Endothelial cell of umbilical vein (primary cell): ENCODE measurements around the gene KYAT1. TPM values are rescaled to one million over a fixed set of nuclear protein-coding genes. Genes with fewer than 3 reads are reported as not detected.

ENCODE experiments used
- BruUV-seq: library from RNA; stranded (reverse); fragments of 400-500 nt; replicated peaks from 2 replicates; lab custom pipeline; 2021; lab: Mats Ljungman, UMichigan
- CTCF ChIA-PET: fragments of 300-600, 350-600 bp; sonication (Branson Sonifier 250); formaldehyde crosslinking; loops from one replicate; lab custom pipeline; 2021; ENCODE audit warnings: antibody characterized with exemption, inconsistent platforms; lab: Charles Lee
- POLR2A ChIA-PET: fragments of 300-600, 350-600 bp; sonication (Branson Sonifier 250); formaldehyde crosslinking; loops from one replicate; lab custom pipeline; 2021; ENCODE audit warnings: antibody characterized with exemption, inconsistent platforms; lab: Charles Lee
- DNase-seq: peaks from one replicate; pipeline ENCODE4 v3.0.0-alpha.2; 2011; ENCODE audit warnings: low read depth, low spot score
- FAIRE-seq: peaks from 2 replicates; lab custom pipeline; 2011; peaks lifted over from hg19 to GRCh38; lab: Jason Lieb, UNC
- H2AFZ ChIP-seq: 2 replicates; pipeline ENCODE4 v1.6.0; 2012; ENCODE audit warnings: low read depth, low read length, control low read depth, inconsistent platforms
- H3K27ac ChIP-seq: 2 replicates; pipeline ENCODE4 v1.5.1; 2011; ENCODE audit warnings: low read depth, mild to moderate bottlenecking, control low read depth, low read length, moderate library complexity; ENCODE audit not compliant: insufficient read depth
- H3K27me3 ChIP-seq, 2 experiments: 2 replicates each; pipeline versions ENCODE4 v1.6.0 to v1.6.1; 2011; ENCODE audit warnings: low read length in 2 of 2, mixed read lengths in 1 of 2; ENCODE audit not compliant: control insufficient read depth in 2 of 2, insufficient read depth in 2 of 2
- H3K36me3 ChIP-seq, 2 experiments: 2 replicates in 1 of 2; 3 replicates in 1 of 2; pipeline ENCODE4 v1.5.1; 2011; ENCODE audit warnings: low read length in 2 of 2, mild to moderate bottlenecking in 1 of 2, moderate library complexity in 1 of 2; ENCODE audit not compliant: control insufficient read depth in 2 of 2, insufficient read depth in 2 of 2; ENCODE audit errors: extremely low read depth in 1 of 2
- H3K4me1 ChIP-seq: 3 replicates; pipeline ENCODE4 v1.5.1; 2011; ENCODE audit warnings: mild to moderate bottlenecking, low read length; ENCODE audit not compliant: control insufficient read depth, insufficient read depth; ENCODE audit errors: extremely low read depth
- H3K4me2 ChIP-seq: 2 replicates; pipeline ENCODE4 v1.6.1; 2011; ENCODE audit warnings: low read length, control low read depth, mixed read lengths; ENCODE audit not compliant: insufficient read depth
- H3K4me3 ChIP-seq, 3 experiments: fragments of 200-600 bp in 1 of 3; sonication (generic), shearing (Covaris generic) in 1 of 3; replicated peaks in 1 of 3; 2 replicates each; pipeline ENCODE4 v1.5.1; 2011 to 2016; ENCODE audit warnings: control low read depth in 3 of 3, low read length in 3 of 3, mild to moderate bottlenecking in 2 of 3, inconsistent platforms in 1 of 3, low read depth in 1 of 3, moderate library complexity in 1 of 3; ENCODE audit not compliant: insufficient read depth in 1 of 3
- H3K79me2 ChIP-seq: 2 replicates; pipeline ENCODE4 v1.6.0; 2012; ENCODE audit warnings: low read length, inconsistent platforms; ENCODE audit not compliant: control insufficient read depth, insufficient read depth
- H3K9ac ChIP-seq: replicated peaks from 2 replicates; pipeline ENCODE3; 2011; ENCODE audit warnings: low read length, control low read depth; ENCODE audit not compliant: insufficient read depth; ENCODE audit errors: extremely low read depth
- H3K9me1 ChIP-seq: replicated peaks from 3 replicates; pipeline ENCODE4 v1.6.0; 2011; ENCODE audit warnings: mild to moderate bottlenecking, low read length; ENCODE audit not compliant: control insufficient read depth, insufficient read depth; ENCODE audit errors: extremely low read depth
- H3K9me3 ChIP-seq: replicated peaks from 2 replicates; pipeline ENCODE4 v1.5.1; 2012; ENCODE audit warnings: low read length, inconsistent platforms; ENCODE audit not compliant: control insufficient read depth, insufficient read depth
- H4K20me1 ChIP-seq: replicated peaks from 2 replicates; pipeline ENCODE3; 2011; ENCODE audit warnings: mild to moderate bottlenecking, low read length; ENCODE audit not compliant: control insufficient read depth, insufficient read depth; ENCODE audit errors: extremely low read depth
- CTCF ChIP-seq, 2 donors: IDR thresholded peaks; 1 replicate in 1 of 2; 2 replicates in 1 of 2; pipeline ENCODE4 v1.5.1; 2011; ENCODE audit warnings: low read length in 2 of 2, mild to moderate bottlenecking in 2 of 2, moderate library complexity in 2 of 2, control low read depth in 1 of 2, inconsistent platforms in 1 of 2, low read depth in 1 of 2; ENCODE audit not compliant: insufficient read depth in 1 of 2; ENCODE audit errors: extremely low read depth in 1 of 2
- EZH2 ChIP-seq: IDR thresholded peaks from 2 replicates; pipeline ENCODE4 v1.6.1; 2012; ENCODE audit warnings: borderline replicate concordance, low read depth, mild to moderate bottlenecking, moderate library complexity, low read length, inconsistent platforms; ENCODE audit not compliant: severe bottlenecking
- FOS ChIP-seq: IDR thresholded peaks from 2 replicates; pipeline ENCODE4 v1.6.1; 2011; ENCODE audit warnings: mild to moderate bottlenecking, low read length, moderate library complexity, borderline replicate concordance; ENCODE audit not compliant: insufficient read depth
- GATA2 ChIP-seq: IDR thresholded peaks from 2 replicates; pipeline ENCODE4 v1.7.0; 2011; ENCODE audit warnings: low read depth, mild to moderate bottlenecking, moderate library complexity, mixed read lengths, low read length; ENCODE audit not compliant: insufficient read length, insufficient read depth
- JUN ChIP-seq: IDR thresholded peaks from 2 replicates; pipeline ENCODE4 v1.6.1; 2011; ENCODE audit warnings: borderline replicate concordance, low read depth; ENCODE audit not compliant: insufficient read length, insufficient read depth
- MYC ChIP-seq: IDR thresholded peaks from one replicate; pipeline ENCODE4 v1.6.1; 2011; ENCODE audit warnings: mild to moderate bottlenecking, low read depth, low read length
- POLR2A ChIP-seq: IDR thresholded peaks from 2 replicates; pipeline ENCODE4 v1.6.1; 2012; ENCODE audit warnings: low read depth, mild to moderate bottlenecking, control low read depth, low read length
- POLR2AphosphoS5 ChIP-seq: IDR thresholded peaks from 2 replicates; pipeline ENCODE4 v1.6.1; 2012; ENCODE audit warnings: low read depth, mild to moderate bottlenecking, control low read depth, low read length, moderate library complexity; ENCODE audit not compliant: insufficient read depth
- dilution Hi-C: fragments of 300-500 bp; cut with MboI; formaldehyde crosslinking; loops from one replicate; pipeline ENCODE4 v1.15.0; 2019; ENCODE audit warnings: low sequenced_read_pairs; ENCODE audit not compliant: extremely low pct_ligation_motif_present
- intact Hi-C: fragments of 100-400 bp; cut with micrococcal nuclease; formaldehyde crosslinking; loops from one replicate; pipeline ENCODE4 v1.10.0; 2022
- polyA plus RNA-seq, 4 experiments: library from polyadenylated mRNA; depleted of rRNA in 3 of 4; stranded (reverse) in 3 of 4; unstranded in 1 of 4; fragments of >200 nt; gene quantifications; 2 replicates each; pipeline versions ENCODE4 v1.2.1 to v1.2.3, GENCODE V29; 2011 to 2012; ENCODE audit warnings: missing spikeins in 1 of 4
- total RNA-seq: library from RNA; stranded (reverse); gene quantifications from 2 replicates; pipeline ENCODE4 v1.2.3, GENCODE V29; 2021
- TF ChIP-seq, protein P1 (sequence below): IDR thresholded peaks from 2 replicates; pipeline ENCODE4 v1.6.1; 2011; ENCODE audit not compliant: insufficient read depth, insufficient read length

Gene KYAT1
- total and polyA plus RNA-seq, 2 donors (not counting 3 experiments of a cell fraction or from before 2014, with no cell fraction given): 7.2 to 9.6 TPM

GRCh38 chr9:128861501-128861900 lies 20.2 kb downstream of the KYAT1 start:
- no peaks in the 10 kb centered on the region for H3K27me3 ChIP-seq
- no peaks in the 10 kb centered on the region for H3K9me1 ChIP-seq
- BruUV-seq: no TSS peak
- no peaks in the 10 kb centered on the region for H3K4me1 ChIP-seq
- H3K9ac ChIP-seq: no peak overlapping the region
- H3K36me3 ChIP-seq: no peaks in the 10 kb centered on the region
- ChIA-PET POLR2A (no interaction called here), CTCF (interaction anchor here (0.6 to 8.9 kb wide), 7 partner anchors 9 to 76 kb away, joined by 3 to 146 read pairs (median 4); no protein-coding TSS in a partner anchor)
- H3K27ac ChIP-seq: no peak overlapping the region
- no peaks in the 10 kb centered on the region for H4K20me1 ChIP-seq
- FAIRE-seq (no peak), DNase-seq (no peak)
- no peaks in the 10 kb centered on the region for H3K9me3 ChIP-seq
- H3K4me3 ChIP-seq: no peak overlapping the region
- TF ChIP-seq GATA2: no peak
- no peak for TF ChIP-seq CTCF (IDR thresholded peaks at IDR 0.05; ENCODE audit: extremely low read depth in 1 of 2, insufficient read depth in 1 of 2, low read depth in 1 of 2, low read length in 2 of 2)
- TF ChIP-seq, protein P1, sequence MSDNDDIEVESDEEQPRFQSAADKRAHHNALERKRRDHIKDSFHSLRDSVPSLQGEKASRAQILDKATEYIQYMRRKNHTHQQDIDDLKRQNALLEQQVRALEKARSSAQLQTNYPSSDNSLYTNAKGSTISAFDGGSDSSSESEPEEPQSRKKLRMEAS: no peak
- TF ChIP-seq EZH2: no peak
- dilution Hi-C loops: no loop called here
- H2AFZ ChIP-seq: no peak overlapping the region
- H3K79me2 ChIP-seq: no peaks in the 10 kb centered on the region
- intact Hi-C loops: loop anchor here (5.0 kb wide), 1 partner anchor 146 kb away; no protein-coding TSS in a partner anchor
- no peak overlapping the region for H3K4me2 ChIP-seq

DNA sequence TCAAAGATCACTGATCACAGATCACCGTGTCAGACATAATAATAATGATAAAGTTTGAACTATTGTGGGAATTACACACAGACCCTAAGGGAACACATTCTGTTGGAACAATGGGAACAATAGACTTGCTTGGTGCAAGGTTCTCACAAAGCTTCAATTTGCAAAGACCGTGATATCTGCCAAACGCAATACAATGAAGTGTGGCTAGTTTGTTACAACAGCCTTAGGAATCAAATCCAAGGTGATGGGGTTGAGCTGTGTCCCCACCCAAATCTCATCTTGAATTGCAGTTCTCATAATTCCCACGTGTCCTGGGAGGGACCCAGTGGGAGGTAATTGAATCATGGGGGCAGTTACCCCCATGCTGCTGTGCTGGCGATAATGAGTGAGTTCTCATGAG lies 20.8 kb downstream of the KYAT1 start:
- dilution Hi-C loops (no loop called here), intact Hi-C loops (loop anchor here (5.0 kb wide), 1 partner anchor 146 kb away; no protein-coding TSS in a partner anchor)
- Histone ChIP-seq H3K4me3 (no peak overlapping the region), H3K9me1 (no peaks in the 10 kb centered on the region), H3K4me1 (no peaks in the 10 kb centered on the region), H3K9ac (no peak overlapping the region), H3K4me2 (no peak overlapping the region), H2AFZ (no peak overlapping the region), H3K27me3 (no peaks in the 10 kb centered on the region), H4K20me1 (no peaks in the 10 kb centered on the region), H3K27ac (no peak overlapping the region), H3K9me3 (no peaks in the 10 kb centered on the region), H3K36me3 (no peaks in the 10 kb centered on the region), H3K79me2 (no peaks in the 10 kb centered on the region)
- ChIA-PET CTCF (interaction anchor here (1.5 to 8.9 kb wide), 2 partner anchors 66 to 73 kb away, joined by 3 to 146 read pairs; no protein-coding TSS in a partner anchor), POLR2A (no interaction called here)
- BruUV-seq: no TSS peak
- no peak for DNase-seq
- TF ChIP-seq MYC: no peak
- TF ChIP-seq GATA2: no peak
- TF ChIP-seq JUN: no peak
- no peak for TF ChIP-seq POLR2AphosphoS5
- no peak for TF ChIP-seq FOS
- no peak for TF ChIP-seq CTCF (IDR thresholded peaks at IDR 0.05; ENCODE audit: extremely low read depth in 1 of 2, insufficient read depth in 1 of 2, low read depth in 1 of 2, low read length in 2 of 2)
- TF ChIP-seq EZH2: no peak
- TF ChIP-seq POLR2A: no peak
- TF ChIP-seq, protein P1: no peak
- no peak for FAIRE-seq
